Lower lobe of right lung (tissue), 2 donors: ENCODE measurements around the gene AFAP1L1. TPM values are rescaled to one million over a fixed set of nuclear protein-coding genes. Genes with fewer than 3 reads are reported as not detected.
A peak's percentile ranks its signal among the peaks of the same experiment; 100 is the strongest.

Experiments
- ATAC-seq, 2 donors: fragments of 200-7000 bp; cut with Tn5 transposase; one replicate each; pipeline ENCODE4 v1.9.1; 2020 to 2022; ENCODE audit warnings: mild to moderate bottlenecking in 2 of 2, moderate library complexity in 2 of 2
- DNase-seq: peaks from one replicate; pipeline ENCODE4 v3.0.0-alpha.2; 2020
- H3K27ac ChIP-seq: fragments of 200-600 bp; one replicate; pipeline ENCODE4 v1.8.0; 2022
- H3K27me3 ChIP-seq: fragments of 200-600 bp; one replicate; pipeline ENCODE4 v1.8.0; 2022; ENCODE audit warnings: low read depth
- H3K36me3 ChIP-seq: fragments of 200-600 bp; one replicate; pipeline ENCODE4 v1.8.0; 2022; ENCODE audit warnings: mild to moderate bottlenecking
- H3K4me1 ChIP-seq: fragments of 200-600 bp; one replicate; pipeline ENCODE4 v1.8.0; 2022
- H3K4me3 ChIP-seq: fragments of 200-600 bp; one replicate; pipeline ENCODE4 v1.8.0; 2022; ENCODE audit warnings: mild to moderate bottlenecking
- H3K9me3 ChIP-seq: fragments of 200-600 bp; one replicate; pipeline ENCODE4 v1.8.0; 2022
- intact Hi-C: fragments of 100-400 bp; cut with DNase I; formaldehyde crosslinking; loops from one replicate; pipeline ENCODE4 v1.11.0; 2022
- total RNA-seq: library from RNA; stranded (reverse); fragmentation: NEBNext Ultra II Directional; extraction: Animal tissue kit (Norgen Biotek cat#: 25700); gene quantifications from one replicate; pipeline ENCODE4 v1.2.1, GENCODE V29; 2021
- TF ChIP-seq, protein P1 (sequence below): fragments of 200-600 bp; IDR thresholded peaks from one replicate; pipeline ENCODE4 v1.8.0; 2022; ENCODE audit warnings: antibody characterized with exemption, mild to moderate bottlenecking
- donor health status: DM: no; HTN: yes; CAD: no; lungs with severe emphysema.

The AFAP1L1 gene
- total RNA-seq, 1 donor from 2014 or later: 26.6 TPM

DNA sequence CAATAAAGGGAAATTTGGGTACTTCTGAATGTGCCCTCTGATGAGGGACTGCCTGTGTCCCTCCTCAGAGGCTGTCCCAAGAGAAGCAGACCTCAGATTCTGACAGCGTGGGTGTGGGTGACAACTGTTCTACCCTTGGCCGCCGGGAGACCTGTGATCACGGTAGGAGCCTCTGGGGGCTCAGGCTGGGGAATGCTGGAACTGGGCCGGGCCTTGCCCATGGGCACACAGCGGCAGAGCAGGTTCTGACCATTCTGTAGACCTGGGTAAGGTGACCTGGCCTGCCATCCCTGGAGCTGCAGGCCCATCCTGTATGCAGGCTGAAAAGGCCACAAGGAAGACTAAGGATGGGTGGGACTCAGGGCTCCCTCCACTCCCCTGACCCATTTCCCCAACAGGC is 44.1 kb downstream of the AFAP1L1 start:
- H3K9me3 ChIP-seq: no peaks in the 10 kb centered on the region
- no peak for ATAC-seq
- no peaks in the 10 kb centered on the region for H3K27me3 ChIP-seq
- no peak overlapping the region for H3K4me3 ChIP-seq
- TF ChIP-seq, protein P1, sequence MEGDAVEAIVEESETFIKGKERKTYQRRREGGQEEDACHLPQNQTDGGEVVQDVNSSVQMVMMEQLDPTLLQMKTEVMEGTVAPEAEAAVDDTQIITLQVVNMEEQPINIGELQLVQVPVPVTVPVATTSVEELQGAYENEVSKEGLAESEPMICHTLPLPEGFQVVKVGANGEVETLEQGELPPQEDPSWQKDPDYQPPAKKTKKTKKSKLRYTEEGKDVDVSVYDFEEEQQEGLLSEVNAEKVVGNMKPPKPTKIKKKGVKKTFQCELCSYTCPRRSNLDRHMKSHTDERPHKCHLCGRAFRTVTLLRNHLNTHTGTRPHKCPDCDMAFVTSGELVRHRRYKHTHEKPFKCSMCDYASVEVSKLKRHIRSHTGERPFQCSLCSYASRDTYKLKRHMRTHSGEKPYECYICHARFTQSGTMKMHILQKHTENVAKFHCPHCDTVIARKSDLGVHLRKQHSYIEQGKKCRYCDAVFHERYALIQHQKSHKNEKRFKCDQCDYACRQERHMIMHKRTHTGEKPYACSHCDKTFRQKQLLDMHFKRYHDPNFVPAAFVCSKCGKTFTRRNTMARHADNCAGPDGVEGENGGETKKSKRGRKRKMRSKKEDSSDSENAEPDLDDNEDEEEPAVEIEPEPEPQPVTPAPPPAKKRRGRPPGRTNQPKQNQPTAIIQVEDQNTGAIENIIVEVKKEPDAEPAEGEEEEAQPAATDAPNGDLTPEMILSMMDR: no peak
- peaks cover 5% of the 10 kb centered on the region for H3K36me3 ChIP-seq
- H3K4me1 ChIP-seq: peaks cover 7% of the 10 kb centered on the region
- DNase-seq: no peak
- no peak overlapping the region for H3K27ac ChIP-seq
- intact Hi-C loops: loop anchor here (10.0 kb wide), 1 partner anchor 49 kb away; no protein-coding TSS in a partner anchor

DNA sequence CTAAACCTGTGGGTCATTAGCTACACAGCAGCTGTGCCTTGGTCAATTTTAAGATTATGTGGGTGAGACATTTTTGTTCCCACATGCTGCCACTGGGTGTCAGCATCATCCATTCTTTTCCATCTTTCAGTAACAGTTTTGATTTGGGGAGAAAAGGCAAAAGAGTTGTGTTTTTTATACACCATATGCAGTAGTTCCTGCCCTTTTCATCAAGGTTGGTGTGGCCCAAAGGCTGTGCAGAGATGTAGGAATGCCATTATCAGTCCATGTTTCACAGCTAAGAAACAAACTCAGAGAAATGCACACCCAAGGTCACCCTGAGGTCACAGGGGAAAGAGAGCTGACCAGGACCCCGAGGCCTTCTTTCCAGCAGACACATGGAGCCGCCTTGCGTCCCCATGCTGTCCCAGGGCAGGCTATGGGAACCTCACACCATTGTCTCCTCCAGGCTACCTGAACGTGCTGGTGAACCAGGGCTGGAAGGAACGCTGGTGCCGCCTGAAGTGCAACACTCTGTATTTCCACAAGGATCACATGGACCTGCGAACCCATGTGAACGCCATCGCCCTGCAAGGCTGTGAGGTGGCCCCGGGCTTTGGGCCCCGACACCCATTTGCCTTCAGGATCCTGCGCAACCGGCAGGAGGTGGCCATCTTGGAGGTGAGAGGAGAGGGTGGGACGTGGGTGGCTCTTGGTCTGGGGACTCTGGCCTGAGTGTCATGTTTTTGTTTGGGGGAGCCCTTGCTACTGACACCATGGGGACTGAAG is 45.8 kb downstream of the AFAP1L1 start:
- Histone ChIP-seq H3K4me3 (no peak overlapping the region), H3K36me3 (peaks cover 3% of the 10 kb centered on the region), H3K27me3 (no peaks in the 10 kb centered on the region), H3K9me3 (no peaks in the 10 kb centered on the region), H3K27ac (no peak overlapping the region), H3K4me1 (peaks cover 21% of the 10 kb centered on the region)
- intact Hi-C loops: loop anchor here (10.0 kb wide), 1 partner anchor 47 kb away; no protein-coding TSS in a partner anchor
- TF ChIP-seq, protein P1: peak; percentile 72
- ATAC-seq (no peak), DNase-seq (no peak)

DNA sequence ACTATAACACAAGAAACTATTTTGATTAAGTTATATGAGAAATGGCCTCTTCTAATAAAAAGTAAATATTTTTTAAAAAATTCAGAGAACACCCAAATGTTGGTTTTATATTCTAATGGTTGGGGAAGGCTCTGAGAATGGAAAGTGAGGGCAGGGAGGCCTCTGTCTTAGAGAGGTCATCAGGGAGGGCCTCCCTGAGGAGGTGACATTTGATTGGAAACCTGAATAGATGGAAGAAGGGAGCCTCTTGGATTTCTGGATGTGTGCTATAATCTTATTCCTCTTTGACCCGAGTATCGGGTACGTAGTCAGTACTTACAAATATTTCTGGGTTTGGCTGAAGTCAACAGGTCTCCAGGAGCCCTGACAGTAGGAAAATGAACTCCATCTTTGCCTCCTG is 47.5 kb downstream of the AFAP1L1 start:
- Histone ChIP-seq H3K27me3 (no peaks in the 10 kb centered on the region), H3K4me1 (peaks cover 29% of the 10 kb centered on the region), H3K27ac (no peak overlapping the region), H3K9me3 (no peaks in the 10 kb centered on the region), H3K36me3 (peaks cover 5% of the 10 kb centered on the region), H3K4me3 (no peak overlapping the region)
- no peak for DNase-seq
- intact Hi-C loops: loop anchor here (10.0 kb wide), 1 partner anchor 46 kb away; no protein-coding TSS in a partner anchor
- TF ChIP-seq, protein P1: no peak
- no peak for ATAC-seq

DNA sequence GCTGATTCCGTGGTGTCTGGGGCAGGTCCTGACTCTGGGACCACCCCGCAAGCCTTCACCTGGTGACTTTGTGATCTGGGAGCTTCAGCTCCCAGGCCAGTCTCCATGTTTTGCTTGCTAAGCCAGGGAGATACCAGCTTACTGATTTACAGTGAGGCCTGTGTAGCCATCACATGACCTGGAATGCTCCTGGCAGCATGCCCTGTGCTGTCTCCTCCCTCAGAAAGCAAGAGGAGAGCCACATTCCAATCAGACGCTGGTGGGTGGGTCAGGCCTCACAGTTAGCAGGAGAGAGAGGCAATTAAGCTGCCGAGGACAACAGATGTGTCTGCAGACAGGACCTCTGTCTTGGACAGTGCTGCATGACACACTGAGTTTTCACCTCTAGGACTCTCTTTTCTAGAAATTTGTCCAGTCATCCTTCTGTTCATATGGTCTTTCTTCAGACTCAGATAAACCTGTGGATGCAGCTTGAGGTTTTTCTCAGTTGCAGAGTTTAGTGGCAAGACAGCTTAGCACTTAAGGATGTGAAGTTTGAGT is 49.2 kb downstream of the AFAP1L1 start:
- no peaks in the 10 kb centered on the region for H3K9me3 ChIP-seq
- no peaks in the 10 kb centered on the region for H3K27me3 ChIP-seq
- TF ChIP-seq, protein P1: no peak
- peak; percentile 87 for ATAC-seq
- H3K27ac ChIP-seq: peak overlapping the region; percentile 60
- peak; percentile 88 for DNase-seq
- H3K36me3 ChIP-seq: peaks cover 9% of the 10 kb centered on the region
- no peak overlapping the region for H3K4me3 ChIP-seq
- H3K4me1 ChIP-seq: peaks cover 29% of the 10 kb centered on the region
- intact Hi-C loops: no loop called here

DNA sequence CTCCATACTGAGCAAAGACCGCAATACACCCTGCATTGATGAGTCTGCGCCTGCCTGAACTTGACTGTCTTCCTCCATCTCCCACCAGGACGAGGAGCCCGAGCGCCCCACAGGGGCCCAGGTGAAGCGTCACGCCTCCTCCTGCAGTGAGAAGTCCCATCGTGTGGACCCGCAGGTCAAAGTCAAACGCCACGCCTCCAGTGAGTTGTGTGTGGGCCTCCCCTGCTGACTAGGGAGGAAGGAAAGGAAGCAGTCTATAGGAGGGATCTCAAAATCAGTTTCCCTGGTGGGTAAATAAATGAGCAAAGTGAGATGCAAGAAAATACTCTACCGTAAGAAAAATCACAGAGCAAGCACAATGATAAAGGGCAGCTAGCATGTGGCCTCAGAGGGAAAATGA is 50.9 kb downstream of the AFAP1L1 start:
- Histone ChIP-seq H3K27me3 (no peaks in the 10 kb centered on the region), H3K4me3 (no peak overlapping the region), H3K4me1 (peaks cover 29% of the 10 kb centered on the region), H3K27ac (peak overlapping the region; percentile 76), H3K36me3 (peaks cover 9% of the 10 kb centered on the region), H3K9me3 (no peaks in the 10 kb centered on the region)
- ATAC-seq (no peak), DNase-seq (no peak)
- intact Hi-C loops: no loop called here
- TF ChIP-seq, protein P1: no peak
